ENCODE results near the gene STXBP6. TPM values are rescaled to one million over a fixed set of nuclear protein-coding genes. Genes with fewer than 3 reads are reported as not detected.
"Not testable (repeated sequence)": the region's sequence is repeated elsewhere in the genome, so short reads cannot be mapped to it uniquely, and the experiment has no call there.

Gene STXBP6
- total RNA-seq, 1 donor from 2014 or later: 27.1 TPM

- Mint-ChIP-seq H3K27me3 (ENCODE audit: low read depth, unreplicated experiment) (peaks cover 5% of the 10 kb centered on the region), H3K4me1 (ENCODE audit: low read depth, unreplicated experiment) (peaks cover 2% of the 10 kb centered on the region), H3K36me3 (ENCODE audit: low read depth, unreplicated experiment) (no peaks in the 10 kb centered on the region), H3K27ac (ENCODE audit: unreplicated experiment) (no peak overlapping the region), H3K9me3 (ENCODE audit: unreplicated experiment) (peaks cover 5% of the 10 kb centered on the region), H3K4me3 (ENCODE audit: unreplicated experiment) (no peak overlapping the region)
- H3K27ac ChIP-seq (ENCODE audit: low read depth, low read length): no peak overlapping the region
- no peak overlapping the region for H3K9ac ChIP-seq (ENCODE audit: low read length)
- H3K36me3 ChIP-seq (ENCODE audit: insufficient read depth, low read length): no peaks in the 10 kb centered on the region
- no peaks in the 10 kb centered on the region for H4K20me1 ChIP-seq (ENCODE audit: insufficient read depth, low read length)
- H3K27me3 ChIP-seq (ENCODE audit: insufficient read depth, low read length): no peaks in the 10 kb centered on the region
- no peaks in the 10 kb centered on the region for H3K9me3 ChIP-seq (ENCODE audit: insufficient read depth, low read depth, low read length)
- TF ChIP-seq CTCF (IDR thresholded peaks at IDR 0.05; ENCODE audit: insufficient read depth, low read depth, low read length) (no peak), EZH2 (IDR thresholded peaks at IDR 0.05; ENCODE audit: insufficient read depth, low read length) (no peak)
- no peak overlapping the region for H3K4me3 ChIP-seq (ENCODE audit: insufficient read depth, low read depth, low read length)
- H2AFZ ChIP-seq (ENCODE audit: low read depth, low read length): no peak overlapping the region
- no peaks in the 10 kb centered on the region for H3K79me2 ChIP-seq (ENCODE audit: insufficient read depth, low read length)
- H3K4me1 ChIP-seq (ENCODE audit: insufficient read depth, low read length): no peaks in the 10 kb centered on the region
- FAIRE-seq (no peak), DNase-seq (ENCODE audit: low read depth) (no peak)
- no peak overlapping the region for H3K4me2 ChIP-seq (ENCODE audit: low read length)
These were observed 274.0 kb downstream of the STXBP6 start for GRCh38 chr14:24775950-24776349.

GRCh38 chr14:24774187-24774915, 275.6 kb downstream of the STXBP6 start:
- Mint-ChIP-seq H3K27me3 (ENCODE audit: low read depth, unreplicated experiment) (peaks cover 6% of the 10 kb centered on the region), H3K9me3 (ENCODE audit: unreplicated experiment) (peaks cover 5% of the 10 kb centered on the region), H3K4me3 (ENCODE audit: unreplicated experiment) (no peak overlapping the region), H3K4me1 (ENCODE audit: low read depth, unreplicated experiment) (no peaks in the 10 kb centered on the region), H3K27ac (ENCODE audit: unreplicated experiment) (no peak overlapping the region), H3K36me3 (ENCODE audit: low read depth, unreplicated experiment) (no peaks in the 10 kb centered on the region)
- DNase-seq (ENCODE audit: low read depth) (no peak), FAIRE-seq (no peak)
- H3K4me1 ChIP-seq (ENCODE audit: insufficient read depth, low read length): no peaks in the 10 kb centered on the region
- H3K36me3 ChIP-seq (ENCODE audit: insufficient read depth, low read length): no peaks in the 10 kb centered on the region
- no peak overlapping the region for H3K9ac ChIP-seq (ENCODE audit: low read length)
- H3K4me3 ChIP-seq (ENCODE audit: insufficient read depth, low read depth, low read length): no peak overlapping the region
- H3K4me2 ChIP-seq (ENCODE audit: low read length): no peak overlapping the region
- H3K9me3 ChIP-seq (ENCODE audit: insufficient read depth, low read depth, low read length): no peaks in the 10 kb centered on the region
- H3K27ac ChIP-seq (ENCODE audit: low read depth, low read length): no peak overlapping the region
- no peaks in the 10 kb centered on the region for H3K79me2 ChIP-seq (ENCODE audit: insufficient read depth, low read length)
- no peaks in the 10 kb centered on the region for H4K20me1 ChIP-seq (ENCODE audit: insufficient read depth, low read length)
- no peak for TF ChIP-seq CTCF (IDR thresholded peaks at IDR 0.05; ENCODE audit: insufficient read depth, low read depth, low read length)
- no peak for TF ChIP-seq EZH2 (IDR thresholded peaks at IDR 0.05; ENCODE audit: insufficient read depth, low read length)
- H3K27me3 ChIP-seq (ENCODE audit: insufficient read depth, low read length): no peaks in the 10 kb centered on the region
- H2AFZ ChIP-seq (ENCODE audit: low read depth, low read length): no peak overlapping the region

GRCh38 chr14:24773564-24773963, 276.4 kb downstream of the STXBP6 start:
- not testable (repeated sequence) for H3K27me3 ChIP-seq (ENCODE audit: insufficient read depth, low read length); H3K9ac ChIP-seq (ENCODE audit: low read length); H4K20me1 ChIP-seq (ENCODE audit: insufficient read depth, low read length); H3K4me1 Mint-ChIP-seq (ENCODE audit: low read depth, unreplicated experiment); H3K9me3 Mint-ChIP-seq (ENCODE audit: unreplicated experiment); H3K4me3 Mint-ChIP-seq (ENCODE audit: unreplicated experiment); H3K4me3 ChIP-seq (ENCODE audit: insufficient read depth, low read depth, low read length); H3K27me3 Mint-ChIP-seq (ENCODE audit: low read depth, unreplicated experiment); H3K79me2 ChIP-seq (ENCODE audit: insufficient read depth, low read length); H2AFZ ChIP-seq (ENCODE audit: low read depth, low read length); H3K9me3 ChIP-seq (ENCODE audit: insufficient read depth, low read depth, low read length); DNase-seq (ENCODE audit: low read depth); H3K4me2 ChIP-seq (ENCODE audit: low read length); H3K27ac ChIP-seq (ENCODE audit: low read depth, low read length); H3K36me3 Mint-ChIP-seq (ENCODE audit: low read depth, unreplicated experiment); H3K4me1 ChIP-seq (ENCODE audit: insufficient read depth, low read length); FAIRE-seq; H3K36me3 ChIP-seq (ENCODE audit: insufficient read depth, low read length); H3K27ac Mint-ChIP-seq (ENCODE audit: unreplicated experiment)

Measured in astrocyte (in vitro differentiated cells and primary cell).